Thyroid gland (tissue), 4 donors: ENCODE measurements around the gene AQP9. TPM values are rescaled to one million over a fixed set of nuclear protein-coding genes. Genes with fewer than 3 reads are reported as not detected.
A peak's percentile ranks its signal among the peaks of the same experiment; 100 is the strongest.
"Not testable (repeated sequence)": the region's sequence is repeated elsewhere in the genome, so short reads cannot be mapped to it uniquely, and the experiment has no call there.

ENCODE experiments used
- DNase-seq, 2 donors: peaks; one replicate each; pipeline ENCODE4 v3.0.0-alpha.2; 2019
- H3K27ac ChIP-seq, 3 donors: fragments of 200-600 bp; sonication (generic); 1 replicate in 2 of 3; 2 replicates in 1 of 3; pipeline ENCODE4 v1.5.1; 2016 to 2019; ENCODE audit warnings: mild to moderate bottlenecking in 1 of 3, moderate library complexity in 1 of 3
- H3K27me3 ChIP-seq: fragments of 200-600 bp; sonication (generic); one replicate; pipeline ENCODE4 v1.5.1; 2019
- H3K36me3 ChIP-seq, 2 donors: fragments of 200-600 bp; sonication (generic); one replicate each; pipeline ENCODE4 v1.5.1; 2016 to 2019
- H3K4me1 ChIP-seq, 2 donors: fragments of 200-600 bp; sonication (generic); one replicate each; pipeline ENCODE4 v1.5.1; 2017 to 2019
- H3K4me3 ChIP-seq, 3 donors: fragments of 200-600 bp; sonication (generic); replicated peaks in 1 of 3; 1 replicate in 2 of 3; 2 replicates in 1 of 3; pipeline ENCODE4 v1.5.1; 2016; ENCODE audit warnings: mild to moderate bottlenecking in 1 of 3
- H3K9me3 ChIP-seq: fragments of 200-600 bp; sonication (generic); one replicate; pipeline ENCODE4 v1.5.1; 2017
- CTCF ChIP-seq, 6 experiments: fragments of 200-600 bp in 3 of 6; fragments of 450-650 bp in 3 of 6; sonication (generic) in 3 of 6; IDR thresholded peaks; one replicate each; pipeline ENCODE4 v1.5.1; 2016 to 2019; ENCODE audit warnings: antibody characterized with exemption in 6 of 6, mild to moderate bottlenecking in 2 of 6, inconsistent platforms in 1 of 6, moderate library complexity in 1 of 6
- POLR2A ChIP-seq, 2 donors: fragments of 450-650 bp; IDR thresholded peaks; one replicate each; pipeline ENCODE4 v1.6.1; 2017; ENCODE audit warnings: antibody characterized with exemption in 2 of 2, mild to moderate bottlenecking in 2 of 2, moderate library complexity in 1 of 2
- WGBS, 2 donors: methylation state at CpG; one replicate each; pipeline ENCODE4 v1.1.5; 2017; 5-methylcytosine and 5-hydroxymethylcytosine counted together
- intact Hi-C: fragments of 100-400 bp; cut with DNase I; formaldehyde crosslinking; loops from one replicate; pipeline ENCODE4 v1.15.1; 2023
- total RNA-seq, 4 donors: library from RNA; depleted of rRNA; stranded (reverse); fragments of >200 nt; gene quantifications; one replicate each; pipeline ENCODE4 v1.2.3, GENCODE V29; 2016

Gene AQP9
- total RNA-seq, 4 donors from 2014 or later: 0.21 to 1.6 (median 0.78) TPM; not detected in 1

- H3K9me3 ChIP-seq: no peaks in the 10 kb centered on the region
- H3K27me3 ChIP-seq: no peaks in the 10 kb centered on the region
- no peak for DNase-seq
- H3K4me1 ChIP-seq: peaks cover 0 to 3% of the 10 kb centered on the region in 2 donors
- intact Hi-C loops: no loop called here
- TF ChIP-seq CTCF (IDR thresholded peaks at IDR 0.05) (no peak), POLR2A (IDR thresholded peaks at IDR 0.05) (no peak)
- no peak overlapping the region for H3K27ac ChIP-seq
- no peak overlapping the region for H3K4me3 ChIP-seq
- no peaks in the 10 kb centered on the region for H3K36me3 ChIP-seq
- 92 to 94% methylated on average over 3 of the region's 3 CpGs for whole genome bisulfite sequencing, 2 donors
Observed at GRCh38 chr15:58109419-58109818, 28.8 kb upstream of the AQP9 start.

GRCh38 chr15:58110999-58111717, 27.0 kb upstream of the AQP9 start:
- WGBS, 2 donors: 85 to 88% methylated on average over 6 of the region's 6 CpGs
- no peaks in the 10 kb centered on the region for H3K9me3 ChIP-seq
- no peaks in the 10 kb centered on the region for H3K27me3 ChIP-seq
- no peaks in the 10 kb centered on the region for H3K4me1 ChIP-seq
- no peak for DNase-seq
- no peaks in the 10 kb centered on the region for H3K36me3 ChIP-seq
- intact Hi-C loops: no loop called here
- no peak overlapping the region for H3K4me3 ChIP-seq
- no peak overlapping the region for H3K27ac ChIP-seq
- TF ChIP-seq POLR2A (IDR thresholded peaks at IDR 0.05) (no peak), CTCF (IDR thresholded peaks at IDR 0.05) (no peak)

- no peak for DNase-seq
- intact Hi-C loops: no loop called here
- no peaks in the 10 kb centered on the region for H3K9me3 ChIP-seq
- no peak overlapping the region for H3K27ac ChIP-seq
- H3K36me3 ChIP-seq: no peaks in the 10 kb centered on the region
- H3K27me3 ChIP-seq: no peaks in the 10 kb centered on the region
- H3K4me3 ChIP-seq: no peak overlapping the region
- TF ChIP-seq CTCF (IDR thresholded peaks at IDR 0.05): no peak
- TF ChIP-seq POLR2A (IDR thresholded peaks at IDR 0.05): no peak
- 94 to 97% methylated on average over 5 of the region's 5 CpGs for WGBS, 2 donors
- no peaks in the 10 kb centered on the region for H3K4me1 ChIP-seq
Observed at GRCh38 chr15:58111718-58112104, 26.5 kb upstream of the AQP9 start.

- DNase-seq: peak; percentile 16 to 41
- H3K36me3 ChIP-seq, intact Hi-C loops, H3K4me1 ChIP-seq, H3K27ac ChIP-seq, H3K4me3 ChIP-seq, H3K9me3 ChIP-seq, H3K27me3 ChIP-seq: not testable (repeated sequence)
- 34 to 43% methylated on average over 5 of the region's 5 CpGs for WGBS, 2 donors
Observed at GRCh38 chr15:58113358-58113757, 24.8 kb upstream of the AQP9 start.

GRCh38 chr15:58114388-58114787, 23.8 kb upstream of the AQP9 start:
- H3K27me3 ChIP-seq: no peaks in the 10 kb centered on the region
- H3K36me3 ChIP-seq: no peaks in the 10 kb centered on the region
- no peak overlapping the region for H3K4me3 ChIP-seq
- WGBS, 2 donors: 82 to 87% methylated on average over 3 of the region's 3 CpGs
- H3K9me3 ChIP-seq: no peaks in the 10 kb centered on the region
- H3K27ac ChIP-seq: no peak overlapping the region
- no peak for TF ChIP-seq CTCF (IDR thresholded peaks at IDR 0.05)
- no peak for TF ChIP-seq POLR2A (IDR thresholded peaks at IDR 0.05)
- no peak for DNase-seq
- intact Hi-C loops: no loop called here
- H3K4me1 ChIP-seq: no peaks in the 10 kb centered on the region
